Limb (tissue), 2 donors: ENCODE measurements around the gene VAV3.
"Not testable (repeated sequence)": the region's sequence is repeated elsewhere in the genome, so short reads cannot be mapped to it uniquely, and the experiment has no call there.

ENCODE experiments used
- DNase-seq, 2 donors: peaks; one replicate each; pipeline ENCODE4 v3.0.0-alpha.2; 2016; ENCODE audit errors: extremely low spot score in 2 of 2

VAV3 gene

GRCh38 chr1:107965110-107965991, at the start of gene VAV3:
VAV3 (minus strand) TSS chr1:107965180; CDS start chr1:107964869, 311 bp downstream.
- peak; percentile 76 to 83 for DNase-seq

GRCh38 chr1:108012553-108012952, 47.6 kb upstream of the VAV3 start:
- no peak for DNase-seq

- no peak for DNase-seq
Measured at GRCh38 chr1:108011295-108011694, 46.3 kb upstream of the VAV3 start.

- no peak for DNase-seq
Measured at GRCh38 chr1:108010581-108010980, 45.6 kb upstream of the VAV3 start.

GRCh38 chr1:108009603-108010195, 44.7 kb upstream of the VAV3 start:
- DNase-seq: no peak

GRCh38 chr1:108007531-108007930, 42.6 kb upstream of the VAV3 start:
- DNase-seq: no peak

- no peak for DNase-seq
Measured at GRCh38 chr1:108007070-108007469, 42.1 kb upstream of the VAV3 start.

GRCh38 chr1:108004919-108005318, 39.9 kb upstream of the VAV3 start:
- not testable (repeated sequence) for DNase-seq

GRCh38 chr1:108000620-108001111, 35.7 kb upstream of the VAV3 start:
- DNase-seq: peak; percentile 61 to 69

- no peak for DNase-seq
Measured at GRCh38 chr1:108000184-108000583, 35.2 kb upstream of the VAV3 start.

GRCh38 chr1:107997866-107998265, 32.9 kb upstream of the VAV3 start:
- DNase-seq: no peak

GRCh38 chr1:107993920-107994319, 28.9 kb upstream of the VAV3 start:
- DNase-seq: no peak

- no peak for DNase-seq
Measured at GRCh38 chr1:107992347-107992746, 27.4 kb upstream of the VAV3 start.

- peak in 1 of 2 donors; percentile 22 for DNase-seq
Measured at GRCh38 chr1:107991371-107992066, 26.5 kb upstream of the VAV3 start.

GRCh38 chr1:107990606-107991005, 25.6 kb upstream of the VAV3 start:
- DNase-seq: no peak

- DNase-seq: no peak
Measured at GRCh38 chr1:107981277-107981676, 16.3 kb upstream of the VAV3 start.

- no peak for DNase-seq
Measured at GRCh38 chr1:107979926-107980325, 14.9 kb upstream of the VAV3 start.

- DNase-seq: no peak
Measured at GRCh38 chr1:107979088-107979487, 14.1 kb upstream of the VAV3 start.

- no peak for DNase-seq
Measured at GRCh38 chr1:107976836-107977235, 11.9 kb upstream of the VAV3 start.

GRCh38 chr1:107976431-107976830, 11.5 kb upstream of the VAV3 start:
- no peak for DNase-seq

- DNase-seq: peak in 1 of 2 donors; percentile 57
Measured at GRCh38 chr1:107975851-107976250, 10.9 kb upstream of the VAV3 start.

GRCh38 chr1:107974090-107974489, 9.1 kb upstream of the VAV3 start:
- no peak for DNase-seq
